ENCODE measurements around the gene SPATA16.

DNA sequence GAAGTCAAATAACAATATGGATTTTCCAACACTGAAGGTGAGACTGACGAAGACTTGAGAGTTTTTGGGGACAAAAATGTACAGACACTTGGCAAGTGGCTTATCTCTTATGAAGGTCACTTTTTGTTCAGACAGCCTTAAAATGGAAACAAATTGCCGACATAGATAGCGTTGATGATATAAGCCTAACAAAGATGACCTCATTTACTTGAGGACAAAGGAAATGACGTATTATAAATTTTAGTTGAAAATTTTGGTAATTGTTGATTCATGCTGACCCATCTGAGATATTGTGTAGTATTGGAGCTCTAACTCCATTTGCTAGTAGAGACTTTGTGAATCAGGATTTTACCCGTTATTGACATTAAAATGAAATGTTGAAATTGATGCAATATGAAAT lies 168.3 kb downstream of the SPATA16 start:
- TF ChIP-seq, protein P1, sequence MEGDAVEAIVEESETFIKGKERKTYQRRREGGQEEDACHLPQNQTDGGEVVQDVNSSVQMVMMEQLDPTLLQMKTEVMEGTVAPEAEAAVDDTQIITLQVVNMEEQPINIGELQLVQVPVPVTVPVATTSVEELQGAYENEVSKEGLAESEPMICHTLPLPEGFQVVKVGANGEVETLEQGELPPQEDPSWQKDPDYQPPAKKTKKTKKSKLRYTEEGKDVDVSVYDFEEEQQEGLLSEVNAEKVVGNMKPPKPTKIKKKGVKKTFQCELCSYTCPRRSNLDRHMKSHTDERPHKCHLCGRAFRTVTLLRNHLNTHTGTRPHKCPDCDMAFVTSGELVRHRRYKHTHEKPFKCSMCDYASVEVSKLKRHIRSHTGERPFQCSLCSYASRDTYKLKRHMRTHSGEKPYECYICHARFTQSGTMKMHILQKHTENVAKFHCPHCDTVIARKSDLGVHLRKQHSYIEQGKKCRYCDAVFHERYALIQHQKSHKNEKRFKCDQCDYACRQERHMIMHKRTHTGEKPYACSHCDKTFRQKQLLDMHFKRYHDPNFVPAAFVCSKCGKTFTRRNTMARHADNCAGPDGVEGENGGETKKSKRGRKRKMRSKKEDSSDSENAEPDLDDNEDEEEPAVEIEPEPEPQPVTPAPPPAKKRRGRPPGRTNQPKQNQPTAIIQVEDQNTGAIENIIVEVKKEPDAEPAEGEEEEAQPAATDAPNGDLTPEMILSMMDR (conservative IDR thresholded peaks at IDR 0.05; ENCODE audit: low read length) = no peak
- no peak for TF ChIP-seq EZH2phosphoT487 (IDR thresholded peaks at IDR 0.05; ENCODE audit: borderline replicate concordance)

Data from Loucy (cell line).